SU-DHL-6 (cell line): ENCODE data around the gene ATPAF1.

Experiments used
- EZH2phosphoT487 ChIP-seq: fragments of 200-600 bp; sonication (generic), shearing (Covaris generic); conservative IDR thresholded peaks from 2 replicates; pipeline ENCODE4 v1.6.1; 2018; ENCODE audit warnings: mild to moderate bottlenecking, antibody characterized with exemption, low read length, moderate library complexity, mixed read lengths
- TF ChIP-seq, protein P1 (sequence below): fragments of 200-600 bp; sonication (generic); IDR thresholded peaks from one replicate; pipeline ENCODE4 v1.5.1; 2017; ENCODE audit warnings: antibody characterized with exemption, mild to moderate bottlenecking, low read length, moderate library complexity; ENCODE audit not compliant: insufficient read depth, poor library complexity, severe bottlenecking

DNA sequence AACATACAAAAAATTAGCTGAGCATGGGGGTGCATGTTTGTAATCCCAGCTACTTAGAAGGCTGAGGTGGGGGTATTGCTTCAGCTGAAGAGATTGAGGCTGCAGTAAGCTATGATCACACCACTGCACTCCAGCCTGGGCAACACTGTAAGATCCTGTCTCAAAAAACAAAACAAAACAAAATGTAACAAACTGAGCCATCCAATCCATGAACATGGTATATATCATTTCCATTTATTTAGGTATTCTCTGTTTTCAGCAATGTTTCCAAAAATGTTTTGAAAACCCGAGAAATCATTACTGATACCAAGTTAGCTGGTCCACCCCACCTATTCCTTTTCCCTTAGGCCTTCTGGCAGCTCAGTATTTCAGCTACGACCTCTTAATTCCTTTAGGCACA lies 18.4 kb downstream of the ATPAF1 start:
- TF ChIP-seq, protein P1, sequence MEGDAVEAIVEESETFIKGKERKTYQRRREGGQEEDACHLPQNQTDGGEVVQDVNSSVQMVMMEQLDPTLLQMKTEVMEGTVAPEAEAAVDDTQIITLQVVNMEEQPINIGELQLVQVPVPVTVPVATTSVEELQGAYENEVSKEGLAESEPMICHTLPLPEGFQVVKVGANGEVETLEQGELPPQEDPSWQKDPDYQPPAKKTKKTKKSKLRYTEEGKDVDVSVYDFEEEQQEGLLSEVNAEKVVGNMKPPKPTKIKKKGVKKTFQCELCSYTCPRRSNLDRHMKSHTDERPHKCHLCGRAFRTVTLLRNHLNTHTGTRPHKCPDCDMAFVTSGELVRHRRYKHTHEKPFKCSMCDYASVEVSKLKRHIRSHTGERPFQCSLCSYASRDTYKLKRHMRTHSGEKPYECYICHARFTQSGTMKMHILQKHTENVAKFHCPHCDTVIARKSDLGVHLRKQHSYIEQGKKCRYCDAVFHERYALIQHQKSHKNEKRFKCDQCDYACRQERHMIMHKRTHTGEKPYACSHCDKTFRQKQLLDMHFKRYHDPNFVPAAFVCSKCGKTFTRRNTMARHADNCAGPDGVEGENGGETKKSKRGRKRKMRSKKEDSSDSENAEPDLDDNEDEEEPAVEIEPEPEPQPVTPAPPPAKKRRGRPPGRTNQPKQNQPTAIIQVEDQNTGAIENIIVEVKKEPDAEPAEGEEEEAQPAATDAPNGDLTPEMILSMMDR = no peak
- TF ChIP-seq EZH2phosphoT487 = no peak
